Sigmoid colon (tissue), 4 donors: Measurements from ENCODE around the gene TNPO2.

Experiments
- CTCF ChIP-seq, 4 experiments: fragments of 450-650 bp in 3 of 4; fragments of 200-600 bp in 1 of 4; IDR thresholded peaks; one replicate each; pipeline ENCODE4 v1.5.1; 2016 to 2019; ENCODE audit warnings: antibody characterized with exemption in 4 of 4, mild to moderate bottlenecking in 3 of 4, moderate library complexity in 2 of 4
- POLR2AphosphoS5 ChIP-seq, 4 donors: sonication (generic); formaldehyde crosslinking; IDR thresholded peaks; one replicate each; pipeline ENCODE4 v1.6.1; 2017; ENCODE audit warnings: antibody characterized with exemption in 4 of 4

- TF ChIP-seq CTCF (IDR thresholded peaks at IDR 0.05) (no peak), POLR2AphosphoS5 (IDR thresholded peaks at IDR 0.05) (no peak)
Measured at GRCh38 chr19:12656899-12657571, 66.7 kb downstream of the TNPO2 start.
